GM20431 (cell line): ENCODE results near the gene FTSJ1.
"Not testable (repeated sequence)": the region's sequence is repeated elsewhere in the genome, so short reads cannot be mapped to it uniquely, and the experiment has no call there.

Experiments used
- in situ Hi-C: fragments of 300-500 bp; cut with MseI, MboI; formaldehyde crosslinking; loops from one replicate; pipeline ENCODE4 v1.15.0; 2020; ENCODE audit warnings: low sequenced_read_pairs; ENCODE audit not compliant: unreplicated experiment

FTSJ1 gene

GRCh38 chrX:48520455-48520854 lies 44.5 kb downstream of the FTSJ1 start:
- in situ Hi-C loops = no loop called here

GRCh38 chrX:48520976-48521352 lies 45.0 kb downstream of the FTSJ1 start:
- in situ Hi-C loops = no loop called here

- in situ Hi-C loops = no loop called here
Observed at GRCh38 chrX:48521353-48522243, 45.6 kb downstream of the FTSJ1 start, which contains the start of gene EBP. Gene EBP (plus strand): TSS chrX:48521808. CDS start chrX:48523772, 1,964 bp downstream.

- in situ Hi-C loops = no loop called here
Observed at GRCh38 chrX:48522291-48522690, 46.3 kb downstream of the FTSJ1 start.

GRCh38 chrX:48523682-48524081 lies 47.7 kb downstream of the FTSJ1 start:
- in situ Hi-C loops = no loop called here

GRCh38 chrX:48525853-48526252 lies 49.9 kb downstream of the FTSJ1 start:
- in situ Hi-C loops = not testable (repeated sequence)

GRCh38 chrX:48530736-48531135 lies 54.7 kb downstream of the FTSJ1 start:
- in situ Hi-C loops = no loop called here

- in situ Hi-C loops = no loop called here
Observed at GRCh38 chrX:48531358-48531959, 55.5 kb downstream of the FTSJ1 start.

- in situ Hi-C loops = no loop called here
Observed at GRCh38 chrX:48532161-48532560, 56.2 kb downstream of the FTSJ1 start.

GRCh38 chrX:48533165-48533564 lies 57.2 kb downstream of the FTSJ1 start:
- in situ Hi-C loops = no loop called here
